ENCODE results near the gene CCNK.

CCNK gene

DNA sequence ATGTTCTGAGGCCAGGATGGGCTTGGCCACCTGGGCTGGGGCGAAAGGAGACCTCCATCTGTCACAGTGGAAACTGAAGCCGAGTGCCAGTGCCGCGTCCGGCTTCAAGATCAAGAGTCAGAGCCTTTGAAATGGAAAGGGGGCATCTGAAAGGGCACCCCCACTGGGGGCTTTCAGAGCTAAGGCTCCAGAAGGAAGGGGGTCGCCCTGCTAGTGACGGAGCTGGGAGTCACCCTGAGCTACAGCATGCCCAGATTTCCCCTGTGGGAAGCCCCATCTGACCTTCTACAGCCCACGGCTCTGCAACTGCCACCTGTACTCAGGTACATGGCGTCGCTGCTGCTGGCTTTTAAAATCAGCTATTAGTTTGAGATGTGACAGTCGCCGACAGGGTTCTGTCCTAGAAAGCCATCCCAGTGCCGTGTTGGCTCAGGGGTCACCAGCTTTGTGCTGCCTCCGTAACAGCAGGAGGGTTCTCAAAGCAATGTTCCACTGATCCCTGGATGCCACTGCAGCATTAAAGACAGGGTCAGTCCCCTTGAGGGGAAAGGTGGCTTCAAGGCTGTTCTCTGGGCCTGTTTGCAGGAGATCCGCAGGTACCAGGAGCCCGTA lies 31.5 kb downstream of the CCNK start:
- Histone ChIP-seq H3K4me1 (ENCODE audit: insufficient read depth, low read length, poor library complexity, severe bottlenecking) (no peaks in the 10 kb centered on the region), H3K27me3 (ENCODE audit: insufficient read depth, low read length, poor library complexity, severe bottlenecking) (no peaks in the 10 kb centered on the region), H3K4me2 (ENCODE audit: low read depth, low read length, poor library complexity, severe bottlenecking) (no peak overlapping the region), H3K9me2 (replicated peaks; ENCODE audit: low read depth, low read length) (no peaks in the 10 kb centered on the region), H3K36me3 (ENCODE audit: insufficient read depth, low read length) (peaks cover 69% of the 10 kb centered on the region; the same call in 1 of the 2 replicates), H3K4me3 (ENCODE audit: low read length, poor library complexity, severe bottlenecking) (no peak overlapping the region), H3K9me3 (ENCODE audit: insufficient read depth, low read depth, low read length) (no peaks in the 10 kb centered on the region), H3K9ac (ENCODE audit: low read depth, low read length, poor library complexity, severe bottlenecking) (no peak overlapping the region), H3K79me2 (ENCODE audit: insufficient read depth, low read length) (no peaks in the 10 kb centered on the region), H2AFZ (ENCODE audit: low read length) (no peak overlapping the region), H3F3A (ENCODE audit: low read depth) (no peaks in the 10 kb centered on the region), H4K20me1 (ENCODE audit: insufficient read depth, low read length, poor library complexity, severe bottlenecking) (peaks cover 3% of the 10 kb centered on the region)
- no peak for TF ChIP-seq EZH2phosphoT487 (IDR thresholded peaks at IDR 0.05; ENCODE audit: borderline replicate concordance)
- TF ChIP-seq, protein P1, sequence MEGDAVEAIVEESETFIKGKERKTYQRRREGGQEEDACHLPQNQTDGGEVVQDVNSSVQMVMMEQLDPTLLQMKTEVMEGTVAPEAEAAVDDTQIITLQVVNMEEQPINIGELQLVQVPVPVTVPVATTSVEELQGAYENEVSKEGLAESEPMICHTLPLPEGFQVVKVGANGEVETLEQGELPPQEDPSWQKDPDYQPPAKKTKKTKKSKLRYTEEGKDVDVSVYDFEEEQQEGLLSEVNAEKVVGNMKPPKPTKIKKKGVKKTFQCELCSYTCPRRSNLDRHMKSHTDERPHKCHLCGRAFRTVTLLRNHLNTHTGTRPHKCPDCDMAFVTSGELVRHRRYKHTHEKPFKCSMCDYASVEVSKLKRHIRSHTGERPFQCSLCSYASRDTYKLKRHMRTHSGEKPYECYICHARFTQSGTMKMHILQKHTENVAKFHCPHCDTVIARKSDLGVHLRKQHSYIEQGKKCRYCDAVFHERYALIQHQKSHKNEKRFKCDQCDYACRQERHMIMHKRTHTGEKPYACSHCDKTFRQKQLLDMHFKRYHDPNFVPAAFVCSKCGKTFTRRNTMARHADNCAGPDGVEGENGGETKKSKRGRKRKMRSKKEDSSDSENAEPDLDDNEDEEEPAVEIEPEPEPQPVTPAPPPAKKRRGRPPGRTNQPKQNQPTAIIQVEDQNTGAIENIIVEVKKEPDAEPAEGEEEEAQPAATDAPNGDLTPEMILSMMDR (conservative IDR thresholded peaks at IDR 0.05; ENCODE audit: low read length) = no peak

DNA sequence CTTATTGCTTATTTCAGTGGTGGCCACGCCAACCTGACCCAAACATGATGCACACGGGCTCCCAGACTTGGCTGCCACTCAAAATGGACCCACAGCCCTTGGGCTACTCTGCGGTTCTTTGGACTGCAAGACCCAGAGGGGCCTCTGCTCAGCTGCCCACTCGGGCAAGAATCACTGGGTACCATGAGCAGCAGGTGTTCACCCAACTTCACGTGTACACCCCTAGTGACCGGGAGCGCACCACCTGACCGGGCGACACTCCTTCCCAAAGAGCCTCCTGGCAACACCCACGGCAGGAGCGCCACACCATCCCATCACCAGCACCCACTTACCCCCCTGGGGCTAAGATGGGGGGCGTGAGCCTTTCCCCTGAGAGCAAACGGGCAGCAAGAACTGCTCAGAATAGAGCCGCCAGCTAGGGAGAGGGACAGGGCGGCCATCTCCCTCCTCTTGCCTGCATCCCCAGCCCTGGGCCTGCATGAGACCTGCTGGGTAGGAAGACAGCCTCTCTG lies 32.0 kb downstream of the CCNK start:
- no peaks in the 10 kb centered on the region for H3F3A ChIP-seq (ENCODE audit: low read depth)
- no peaks in the 10 kb centered on the region for H3K9me2 ChIP-seq (replicated peaks; ENCODE audit: low read depth, low read length)
- no peak overlapping the region for H2AFZ ChIP-seq (ENCODE audit: low read length)
- peaks cover 4% of the 10 kb centered on the region for H4K20me1 ChIP-seq (ENCODE audit: insufficient read depth, low read length, poor library complexity, severe bottlenecking)
- no peaks in the 10 kb centered on the region for H3K9me3 ChIP-seq (ENCODE audit: insufficient read depth, low read depth, low read length)
- H3K4me1 ChIP-seq (ENCODE audit: insufficient read depth, low read length, poor library complexity, severe bottlenecking) = no peaks in the 10 kb centered on the region
- H3K9ac ChIP-seq (ENCODE audit: low read depth, low read length, poor library complexity, severe bottlenecking) = no peak overlapping the region
- H3K4me3 ChIP-seq (ENCODE audit: low read length, poor library complexity, severe bottlenecking) = no peak overlapping the region
- TF ChIP-seq EZH2phosphoT487 (IDR thresholded peaks at IDR 0.05; ENCODE audit: borderline replicate concordance) = no peak
- TF ChIP-seq, protein P1 (conservative IDR thresholded peaks at IDR 0.05; ENCODE audit: low read length) = no peak
- no peaks in the 10 kb centered on the region for H3K79me2 ChIP-seq (ENCODE audit: insufficient read depth, low read length)
- H3K36me3 ChIP-seq (ENCODE audit: insufficient read depth, low read length) = peaks cover 63% of the 10 kb centered on the region; the same call in 1 of the 2 replicates
- H3K27me3 ChIP-seq (ENCODE audit: insufficient read depth, low read length, poor library complexity, severe bottlenecking) = no peaks in the 10 kb centered on the region
- no peak overlapping the region for H3K4me2 ChIP-seq (ENCODE audit: low read depth, low read length, poor library complexity, severe bottlenecking)

DNA sequence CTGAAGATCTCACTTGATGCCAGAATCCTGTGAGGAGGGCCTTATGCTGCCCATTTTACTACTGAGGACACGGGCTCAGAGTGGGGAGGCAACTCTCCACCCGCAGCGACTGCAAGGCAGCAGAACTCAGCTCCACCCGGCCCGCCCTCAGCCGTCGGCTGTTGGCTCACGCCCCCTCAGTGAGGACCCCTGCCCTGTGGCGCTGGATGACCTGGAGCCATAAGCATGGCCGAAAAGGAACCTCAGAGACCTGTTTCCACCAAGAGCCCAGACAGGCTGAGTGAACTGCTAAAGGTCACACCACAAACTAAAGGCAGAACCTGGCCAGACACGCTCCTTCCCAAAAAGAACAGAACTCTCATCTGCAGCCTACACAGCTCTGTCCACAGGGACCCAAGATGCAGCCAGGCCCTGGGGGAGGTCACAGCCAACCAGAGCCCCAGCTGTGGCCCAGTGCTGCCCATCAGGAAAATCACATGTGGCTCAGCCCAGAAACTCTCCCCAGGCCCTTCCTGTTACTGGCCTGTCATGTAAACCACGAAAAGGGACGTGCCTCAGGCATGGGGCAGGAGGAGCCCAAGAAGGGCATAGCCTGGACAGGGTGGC lies 32.8 kb downstream of the CCNK start:
- no peaks in the 10 kb centered on the region for H3K9me3 ChIP-seq (ENCODE audit: insufficient read depth, low read depth, low read length)
- no peaks in the 10 kb centered on the region for H3K9me2 ChIP-seq (replicated peaks; ENCODE audit: low read depth, low read length)
- H3K4me1 ChIP-seq (ENCODE audit: insufficient read depth, low read length, poor library complexity, severe bottlenecking) = no peaks in the 10 kb centered on the region
- peaks cover 55% of the 10 kb centered on the region; the same call in 1 of the 2 replicates for H3K36me3 ChIP-seq (ENCODE audit: insufficient read depth, low read length)
- TF ChIP-seq EZH2phosphoT487 (IDR thresholded peaks at IDR 0.05; ENCODE audit: borderline replicate concordance) = no peak
- TF ChIP-seq, protein P1 (conservative IDR thresholded peaks at IDR 0.05; ENCODE audit: low read length) = no peak
- H3K79me2 ChIP-seq (ENCODE audit: insufficient read depth, low read length) = no peaks in the 10 kb centered on the region
- no peak overlapping the region for H3K4me3 ChIP-seq (ENCODE audit: low read length, poor library complexity, severe bottlenecking)
- H2AFZ ChIP-seq (ENCODE audit: low read length) = no peak overlapping the region
- no peak overlapping the region for H3K4me2 ChIP-seq (ENCODE audit: low read depth, low read length, poor library complexity, severe bottlenecking)
- H3K9ac ChIP-seq (ENCODE audit: low read depth, low read length, poor library complexity, severe bottlenecking) = no peak overlapping the region
- no peaks in the 10 kb centered on the region for H3K27me3 ChIP-seq (ENCODE audit: insufficient read depth, low read length, poor library complexity, severe bottlenecking)
- H3F3A ChIP-seq (ENCODE audit: low read depth) = no peaks in the 10 kb centered on the region
- H4K20me1 ChIP-seq (ENCODE audit: insufficient read depth, low read length, poor library complexity, severe bottlenecking) = peaks cover 11% of the 10 kb centered on the region

All from Loucy (cell line).